HG03060 (cell line): ENCODE data around the gene MYMK.
A peak's percentile ranks its signal among the peaks of the same experiment; 100 is the strongest.

Source experiments
- ATAC-seq: cut with Tn5 transposase; IDR thresholded peaks from one replicate; pipeline ENCODE4 v1.9.1; 2021; ENCODE audit warnings: low read depth, moderate number of reproducible peaks; ENCODE audit not compliant: unreplicated experiment

The MYMK gene

DNA sequence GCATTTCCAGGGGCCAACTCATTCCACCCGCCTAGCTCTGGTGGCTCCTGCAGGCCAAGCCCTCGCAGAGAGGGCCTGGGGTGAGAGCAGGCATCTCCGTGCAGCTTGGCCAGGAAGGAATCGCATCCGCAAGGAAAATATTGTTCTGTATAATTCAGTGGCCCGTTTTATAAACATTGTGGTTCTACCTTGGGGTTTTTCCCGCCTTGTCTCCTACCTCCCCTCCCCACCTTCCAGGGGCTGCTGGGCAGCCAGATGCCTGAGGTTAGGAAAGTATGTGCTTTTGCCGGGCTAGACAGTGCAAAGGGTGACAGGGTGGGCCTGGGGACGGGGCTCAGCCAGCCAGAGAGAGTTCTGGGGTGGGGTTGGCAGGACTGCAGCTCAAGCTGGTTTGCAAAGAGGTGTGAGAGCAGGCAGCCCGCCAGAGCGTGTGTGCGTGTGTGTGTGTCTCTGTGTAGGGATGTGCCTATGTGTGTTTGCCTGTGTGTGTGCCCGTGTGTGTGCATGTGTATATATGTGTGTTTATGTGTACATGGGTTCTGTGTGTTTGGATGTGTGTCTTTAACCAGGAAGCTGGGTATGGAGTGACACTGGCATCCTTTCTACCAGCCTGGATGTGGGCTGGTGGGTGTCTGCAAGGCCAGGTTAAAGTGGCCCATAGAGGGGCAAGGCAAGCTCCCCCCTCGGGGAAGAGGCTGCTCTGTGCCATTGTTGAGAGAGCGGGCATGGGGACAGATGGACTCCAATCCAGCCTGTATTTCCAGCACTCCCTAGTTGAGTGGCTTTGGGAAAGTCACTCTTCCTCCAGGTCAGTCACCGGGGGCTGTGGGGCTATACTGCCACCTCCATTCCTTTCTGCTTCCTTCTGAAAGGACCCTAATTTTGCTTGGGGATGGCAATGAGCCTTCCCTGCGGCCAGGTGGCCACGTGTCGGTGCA, 35.2 kb downstream of the MYMK start:
- ATAC-seq: no peak

DNA sequence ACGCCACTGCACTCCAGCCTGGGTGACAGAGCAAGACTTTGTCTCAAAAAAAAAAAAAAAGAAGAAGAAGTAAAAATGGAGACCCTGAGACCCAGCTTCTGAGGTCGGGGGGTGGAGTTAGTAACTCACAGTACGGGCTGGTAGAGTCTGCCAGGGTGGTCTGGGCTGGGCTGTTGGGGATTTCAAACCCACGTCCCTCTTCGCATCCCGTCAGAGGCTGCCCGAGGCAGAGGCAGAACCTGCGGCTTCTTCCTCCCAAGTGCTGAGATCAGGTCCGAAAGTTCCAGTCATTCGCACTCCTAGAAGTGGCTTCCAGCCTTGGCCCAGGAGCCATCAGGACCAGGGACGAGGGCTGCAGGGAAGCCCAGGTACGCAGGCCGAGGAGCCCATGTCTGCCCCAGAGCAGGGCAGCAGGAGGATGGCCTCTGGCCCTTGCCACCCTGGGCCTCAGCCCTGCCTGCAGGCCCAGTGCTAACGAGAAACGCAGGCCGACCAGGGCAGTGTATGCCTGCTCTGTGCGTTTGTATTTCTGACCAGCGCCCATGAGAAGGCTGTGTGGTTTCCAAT, 36.0 kb downstream of the MYMK start:
- ATAC-seq: no peak

DNA sequence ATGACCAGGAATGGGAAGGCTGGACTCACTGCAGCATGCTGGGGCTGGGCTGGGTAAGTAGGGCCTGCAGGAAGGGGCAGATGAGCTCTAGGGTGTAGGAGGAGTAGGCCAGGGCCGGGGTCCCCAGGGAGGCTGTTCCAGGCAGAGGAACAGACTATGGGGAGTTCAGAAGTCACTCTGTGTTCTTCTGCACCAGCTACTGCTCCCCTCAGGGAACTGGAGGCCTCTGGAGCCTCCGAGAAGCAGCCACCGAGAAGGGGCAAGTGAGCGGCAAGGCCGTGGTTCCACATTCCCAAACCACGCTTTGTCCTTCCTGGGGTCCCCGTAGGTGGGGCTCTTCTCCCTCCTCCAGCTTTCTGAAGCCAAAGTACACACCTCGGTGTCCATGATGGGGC, 37.4 kb downstream of the MYMK start:
- ATAC-seq: no peak

GRCh38 chr9:133485531-133486260, 39.1 kb downstream of the MYMK start:
- ATAC-seq: no peak

DNA sequence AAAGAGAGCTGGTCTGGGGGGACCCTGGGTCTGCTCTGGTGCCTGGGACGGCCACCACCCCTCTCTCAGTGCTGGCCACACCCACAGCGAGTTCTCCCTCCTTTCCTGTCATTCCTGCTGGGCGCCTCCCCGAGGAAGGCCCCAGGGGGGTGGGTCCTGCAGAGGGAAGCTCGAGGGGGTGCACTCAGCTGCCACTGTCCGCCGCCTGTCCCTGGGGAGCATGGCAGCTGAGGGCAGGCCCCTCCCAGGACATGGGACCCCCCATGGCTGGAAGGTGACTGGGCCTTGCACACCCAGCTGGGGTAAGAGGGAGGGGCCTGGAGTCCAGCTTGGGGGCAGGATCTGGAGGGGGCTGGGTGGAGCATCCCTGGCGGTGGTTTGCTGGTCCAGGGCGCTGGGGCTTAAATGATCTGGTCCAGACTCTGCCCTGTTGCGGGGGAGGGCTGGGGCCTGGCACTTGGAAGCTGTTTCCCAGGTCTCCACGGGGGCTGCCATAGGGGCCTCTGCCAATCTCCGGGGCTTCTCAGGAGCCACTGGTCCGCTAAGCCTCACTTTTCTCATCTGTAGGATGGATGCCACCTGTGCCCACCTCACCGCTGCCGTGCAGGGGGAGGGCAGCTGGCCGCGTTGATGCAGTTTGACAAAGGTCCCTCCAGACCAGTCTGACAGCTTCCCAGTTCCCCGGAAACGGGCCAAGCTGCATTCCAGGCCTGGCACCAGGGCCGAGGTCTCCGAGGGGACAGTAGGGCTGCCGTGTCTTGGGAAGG, 39.9 kb downstream of the MYMK start:
- ATAC-seq: no peak

GRCh38 chr9:133483611-133484010, 41.1 kb downstream of the MYMK start:
- ATAC-seq: no peak

DNA sequence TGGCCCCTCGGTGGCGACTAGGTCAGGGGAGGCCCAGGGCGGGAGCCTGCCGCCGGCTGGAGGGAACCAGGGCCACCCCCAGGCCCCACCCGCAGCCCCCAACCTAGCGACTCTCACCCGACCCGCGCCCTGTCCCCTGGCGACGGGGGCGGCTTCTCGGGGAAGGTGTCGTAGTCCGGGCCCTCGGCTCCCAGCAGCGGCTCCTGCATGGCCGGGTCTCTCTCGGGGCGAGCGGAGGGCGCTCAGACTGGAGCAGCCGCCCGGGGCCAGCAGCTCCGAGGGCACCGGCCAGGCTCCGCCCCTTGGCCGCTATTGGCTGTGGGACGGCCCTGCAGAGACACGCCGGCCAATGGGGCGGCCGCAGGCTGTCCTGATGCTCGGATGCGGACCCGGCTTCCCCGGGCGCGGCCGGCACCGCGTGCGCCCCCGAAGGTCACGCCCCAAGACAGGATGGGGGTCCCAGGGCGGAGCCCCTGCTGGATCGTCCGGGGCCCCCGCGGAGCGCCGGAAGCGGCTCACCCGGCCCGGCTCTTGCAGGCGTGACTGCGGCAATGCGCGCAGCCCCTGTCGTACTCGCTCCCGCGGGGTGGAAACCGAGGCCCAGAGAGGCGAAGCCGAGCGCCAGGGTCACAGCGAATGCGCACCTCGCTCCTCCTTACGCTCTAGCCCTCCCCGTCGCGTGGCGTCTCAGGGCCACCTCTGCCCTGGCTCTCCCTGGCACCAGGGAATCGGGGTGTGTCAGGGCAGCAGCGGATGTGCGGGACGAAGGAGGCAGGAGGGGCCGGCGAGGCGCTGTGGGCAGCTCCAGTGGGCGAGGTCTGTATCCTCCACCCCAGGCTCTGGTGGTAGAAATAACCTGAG, 45.7 kb downstream of the MYMK start, which contains the start of gene SLC2A6:
SLC2A6 (minus strand) TSS at position 249 of the 861 bp plus-strand sequence; CDS start at position 209, 40 bp downstream.
- ATAC-seq: peak; percentile 48

- peak; percentile 16 for ATAC-seq
Observed at GRCh38 chr9:133477992-133478850, 46.5 kb downstream of the MYMK start.

DNA sequence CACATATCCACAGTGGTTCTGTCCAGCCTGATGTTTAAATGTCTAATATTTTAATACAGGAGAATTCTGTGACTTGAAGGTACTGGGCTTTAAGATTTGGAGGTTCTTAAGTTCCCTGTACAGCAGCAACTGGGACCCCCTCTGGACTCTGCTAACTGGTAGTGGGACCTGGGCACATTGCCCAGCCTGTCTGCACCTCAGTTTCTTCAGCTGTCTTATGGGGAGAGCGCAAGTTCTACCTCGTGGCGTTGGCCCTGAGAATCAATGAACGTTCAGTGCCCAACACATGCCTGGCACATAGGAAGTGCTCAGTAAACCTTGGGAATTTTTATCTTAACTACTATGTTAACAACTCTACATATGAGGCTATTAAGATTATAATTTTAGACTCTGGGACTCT, 47.3 kb downstream of the MYMK start:
- ATAC-seq: no peak

- no peak for ATAC-seq
Observed at GRCh38 chr9:133476941-133477340, 47.8 kb downstream of the MYMK start.

- no peak for ATAC-seq
Observed at GRCh38 chr9:133476036-133476931, 48.5 kb downstream of the MYMK start.

DNA sequence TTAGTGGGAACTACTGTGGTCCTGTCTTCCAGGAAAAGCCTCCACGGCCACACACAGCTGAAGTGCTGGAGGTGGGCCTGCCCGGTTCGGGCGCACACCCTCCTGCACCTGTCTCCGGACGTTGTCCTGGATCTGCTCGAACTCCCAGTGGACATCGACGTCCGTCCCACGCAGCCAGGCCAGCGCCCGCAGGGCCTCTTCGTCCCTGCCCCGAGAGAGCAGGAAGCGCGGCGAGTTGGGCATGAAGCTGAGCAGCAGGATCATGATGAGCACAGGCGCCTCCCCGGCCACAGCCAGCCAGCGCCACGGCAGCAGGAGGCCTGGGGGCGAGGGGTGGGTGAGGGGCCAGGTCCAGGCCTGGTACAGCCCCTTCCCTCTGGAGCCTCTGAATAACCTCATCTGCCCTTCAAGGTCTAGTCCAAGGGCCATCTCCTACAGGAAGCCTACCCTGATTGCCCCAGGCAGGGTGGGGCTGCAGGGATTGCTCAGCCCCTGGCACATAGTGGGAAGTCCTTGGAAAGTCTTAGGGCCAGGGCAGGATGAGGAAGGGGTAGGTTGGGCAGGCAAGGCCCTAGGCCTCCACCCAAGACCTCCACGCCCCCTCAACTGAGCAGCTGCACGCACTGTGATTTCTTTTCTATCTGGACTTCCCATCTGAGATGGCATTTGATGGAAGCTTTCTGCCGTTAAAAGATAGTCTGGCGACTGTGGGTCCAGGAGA, 49.3 kb downstream of the MYMK start:
- ATAC-seq: no peak

DNA sequence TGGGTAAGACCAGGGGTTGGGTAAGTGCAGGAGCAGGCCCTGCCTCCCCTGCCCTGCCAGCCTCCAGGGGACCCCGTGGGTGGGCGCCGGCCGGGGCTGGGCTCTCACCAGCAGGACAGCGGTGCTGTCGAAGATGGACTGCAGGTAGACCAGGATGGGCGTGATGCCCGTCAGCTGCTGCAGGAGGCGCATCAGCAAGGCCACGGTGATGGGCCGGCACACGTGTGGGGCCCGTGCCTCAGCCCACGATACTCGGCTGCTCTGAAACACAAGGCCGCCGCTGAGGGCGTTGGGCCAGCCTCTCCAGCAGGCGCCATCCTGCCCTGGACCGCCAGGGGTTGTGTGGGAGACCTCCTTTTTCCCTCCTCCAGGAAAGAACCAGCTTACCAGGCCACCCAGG, 49.9 kb downstream of the MYMK start:
- ATAC-seq: no peak

GRCh38 chr9:133474215-133474614, 50.5 kb downstream of the MYMK start:
- no peak for ATAC-seq

GRCh38 chr9:133473743-133474142, 51.0 kb downstream of the MYMK start:
- ATAC-seq: no peak

- ATAC-seq: no peak
Observed at GRCh38 chr9:133472753-133473378, 51.9 kb downstream of the MYMK start.

GRCh38 chr9:133472277-133472645, 52.5 kb downstream of the MYMK start:
- no peak for ATAC-seq
